Measurements from ENCODE around the gene PATL2.
"Not testable (repeated sequence)": the region's sequence is repeated elsewhere in the genome, so short reads cannot be mapped to it uniquely, and the experiment has no call there.

Gene PATL2

DNA sequence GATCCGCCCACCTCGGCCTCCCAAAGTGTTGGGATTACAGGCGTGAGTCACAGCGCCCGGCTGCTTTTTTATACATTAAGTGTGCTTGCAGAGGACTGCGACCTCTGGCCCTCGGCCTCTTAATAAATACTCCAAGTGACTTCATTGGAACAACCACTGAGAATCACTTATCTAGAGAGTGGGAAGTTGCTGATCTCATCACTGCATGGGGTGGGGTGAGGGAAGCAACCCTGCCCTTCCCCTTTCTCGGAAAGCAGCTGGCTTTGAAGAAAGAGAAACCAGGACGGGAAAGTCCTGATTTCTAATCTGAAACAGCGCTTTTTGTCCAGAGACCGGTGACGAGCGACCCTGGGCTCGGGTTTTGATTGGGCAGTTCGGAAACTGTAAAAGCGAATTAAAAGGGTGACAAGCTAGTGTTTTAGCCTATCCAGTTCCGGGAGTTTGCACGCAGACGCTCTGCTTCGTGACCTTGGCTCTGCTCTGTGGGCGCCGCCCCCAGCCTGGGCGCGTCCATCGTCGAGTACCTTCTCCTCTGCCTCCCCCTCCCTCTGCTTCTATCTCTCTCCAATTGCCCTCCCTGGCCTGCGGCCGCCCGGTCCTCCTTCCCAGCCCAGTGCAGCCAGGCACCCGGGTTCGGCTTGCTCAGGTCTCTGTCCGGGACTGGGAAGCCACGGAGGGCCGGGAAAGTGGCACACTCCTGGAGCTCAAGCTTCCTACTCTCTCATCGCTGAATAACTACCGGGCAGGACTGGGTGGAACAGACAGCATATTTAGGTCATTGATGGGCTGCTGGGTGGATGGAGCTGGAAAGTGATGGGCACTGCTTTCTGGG lies 17.7 kb upstream of the PATL2 start:
- Histone ChIP-seq H3K9me3 (ENCODE audit: control insufficient read depth, insufficient read depth, low read depth, low read length) (no peaks in the 10 kb centered on the region), H3K4me3 (ENCODE audit: low read depth, low read length) (peak overlapping the region; percentile 80), H3K4me1 (ENCODE audit: control insufficient read depth, insufficient read depth, low read length) (peaks cover 10% of the 10 kb centered on the region), H3K36me3 (ENCODE audit: control insufficient read depth, insufficient read depth, low read length) (no peaks in the 10 kb centered on the region; the same call in 1 of the 2 replicates), H3K27me3 (ENCODE audit: control insufficient read depth, insufficient read depth, low read length) (no peaks in the 10 kb centered on the region), H3K9ac (ENCODE audit: low read length) (peak overlapping the region; percentile 56), H3K27ac (ENCODE audit: low read depth, low read length) (peak overlapping the region; percentile 19; the same call in 1 of the 2 replicates)

DNA sequence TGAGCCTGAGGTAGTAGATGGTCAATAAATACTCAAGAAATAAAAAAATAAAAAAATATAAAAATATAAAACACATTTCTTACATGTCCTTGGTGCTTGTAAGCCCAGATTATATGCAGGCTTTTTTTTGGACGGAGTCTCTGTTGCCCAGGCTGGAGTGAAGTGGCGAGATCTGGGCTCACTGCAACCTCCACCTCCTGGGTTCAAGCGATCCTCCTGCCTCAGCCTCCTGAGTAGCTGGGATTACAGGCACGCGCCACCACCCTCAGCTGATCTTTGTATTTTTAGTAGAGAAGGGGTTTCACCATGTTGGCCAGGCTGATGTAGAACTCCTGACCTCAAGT lies 17.1 kb upstream of the PATL2 start:
- Histone ChIP-seq H3K4me1 (ENCODE audit: control insufficient read depth, insufficient read depth, low read length) (peaks cover 10% of the 10 kb centered on the region), H3K27ac (ENCODE audit: low read depth, low read length) (peak overlapping the region; percentile 19; the same call in 1 of the 2 replicates), H3K4me3 (ENCODE audit: low read depth, low read length) (peak overlapping the region; percentile 80), H3K9ac (ENCODE audit: low read length) (peak overlapping the region; percentile 20)
- not testable (repeated sequence) for H3K9me3 ChIP-seq (ENCODE audit: control insufficient read depth, insufficient read depth, low read depth, low read length); H3K36me3 ChIP-seq (ENCODE audit: control insufficient read depth, insufficient read depth, low read length); H3K27me3 ChIP-seq (ENCODE audit: control insufficient read depth, insufficient read depth, low read length)

GRCh38 chr15:44727485-44728231 lies 16.5 kb upstream of the PATL2 start:
- H3K27me3 ChIP-seq (ENCODE audit: control insufficient read depth, insufficient read depth, low read length) = no peaks in the 10 kb centered on the region
- H3K27ac ChIP-seq (ENCODE audit: low read depth, low read length) = no peak overlapping the region
- no peaks in the 10 kb centered on the region; the same call in 1 of the 2 replicates for H3K36me3 ChIP-seq (ENCODE audit: control insufficient read depth, insufficient read depth, low read length)
- H3K4me1 ChIP-seq (ENCODE audit: control insufficient read depth, insufficient read depth, low read length) = peaks cover 10% of the 10 kb centered on the region
- no peak overlapping the region for H3K9ac ChIP-seq (ENCODE audit: low read length)
- H3K4me3 ChIP-seq (ENCODE audit: low read depth, low read length) = peak overlapping the region; percentile 80; the same call in 1 of the 2 replicates
- no peaks in the 10 kb centered on the region for H3K9me3 ChIP-seq (ENCODE audit: control insufficient read depth, insufficient read depth, low read depth, low read length)

DNA sequence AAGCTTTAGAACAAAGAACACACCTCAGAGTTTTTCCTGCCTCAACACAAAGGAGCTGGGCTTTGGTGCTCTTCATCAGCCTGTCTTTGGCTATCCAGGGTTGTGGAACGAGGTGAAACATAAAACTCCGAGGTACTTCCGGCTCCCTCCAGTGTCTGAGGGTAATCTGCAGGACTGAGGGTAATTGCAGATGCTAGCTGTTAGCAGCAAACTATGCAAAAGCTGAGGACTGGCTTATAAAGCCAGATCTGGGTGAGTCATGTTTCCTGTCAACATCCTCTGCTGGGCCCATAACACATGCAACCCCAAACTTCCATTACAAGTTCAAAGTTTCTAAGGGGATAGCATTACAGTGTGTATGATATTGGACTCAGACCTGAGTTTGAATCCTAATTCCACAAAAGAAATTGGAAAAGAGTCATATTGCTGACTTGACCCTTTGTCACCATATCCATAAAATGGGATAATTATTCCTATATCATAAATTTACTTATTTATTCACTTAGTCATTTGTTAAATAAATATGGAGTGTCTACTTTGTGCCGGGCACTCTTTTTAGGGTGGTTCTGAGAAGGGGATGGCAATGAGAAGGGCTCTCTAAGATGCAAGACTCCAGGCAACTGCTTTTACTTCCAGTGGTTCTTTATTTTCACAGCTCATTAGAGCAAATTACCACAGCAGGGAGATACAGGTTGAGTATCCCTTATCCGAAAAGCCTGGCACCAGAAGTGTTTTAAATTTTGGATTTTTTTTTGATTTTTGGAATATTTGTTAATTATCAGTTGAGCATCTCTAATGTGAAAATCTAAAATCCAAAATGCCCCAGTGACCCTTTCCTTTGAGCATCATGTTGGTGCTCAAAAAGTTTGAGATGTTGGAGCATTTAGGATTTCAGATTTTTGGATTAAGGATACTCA lies 15.7 kb upstream of the PATL2 start:
- no peaks in the 10 kb centered on the region for H3K27me3 ChIP-seq (ENCODE audit: control insufficient read depth, insufficient read depth, low read length)
- no peaks in the 10 kb centered on the region; the same call in 1 of the 2 replicates for H3K36me3 ChIP-seq (ENCODE audit: control insufficient read depth, insufficient read depth, low read length)
- no peaks in the 10 kb centered on the region for H3K9me3 ChIP-seq (ENCODE audit: control insufficient read depth, insufficient read depth, low read depth, low read length)
- peak overlapping the region; percentile 50 for H3K27ac ChIP-seq (ENCODE audit: low read depth, low read length)
- peak overlapping the region; percentile 34 for H3K9ac ChIP-seq (ENCODE audit: low read length)
- H3K4me3 ChIP-seq (ENCODE audit: low read depth, low read length) = no peak overlapping the region
- peaks cover 10% of the 10 kb centered on the region for H3K4me1 ChIP-seq (ENCODE audit: control insufficient read depth, insufficient read depth, low read length)

DNA sequence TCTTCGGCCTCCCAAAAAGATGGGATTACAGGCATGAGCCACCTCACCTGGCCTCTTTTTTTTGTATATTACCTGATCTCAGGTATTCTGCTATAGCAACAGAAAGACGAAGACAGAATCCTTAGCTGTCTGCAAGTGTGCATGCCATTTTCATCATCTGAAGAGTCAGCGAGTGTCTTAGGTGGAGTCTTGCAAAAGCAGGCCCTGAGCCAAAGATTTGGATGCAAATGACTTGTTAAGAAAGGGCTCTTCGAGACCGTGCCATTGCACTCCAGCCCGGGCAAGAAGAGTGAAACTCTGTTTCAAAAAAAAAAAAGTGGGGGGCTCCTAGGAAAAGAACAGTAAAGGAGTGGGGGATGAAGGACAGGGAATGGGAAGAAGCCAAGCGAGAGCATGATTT lies 15.0 kb upstream of the PATL2 start:
- no peaks in the 10 kb centered on the region for H3K36me3 ChIP-seq (ENCODE audit: control insufficient read depth, insufficient read depth, low read length)
- no peak overlapping the region for H3K4me3 ChIP-seq (ENCODE audit: low read depth, low read length)
- H3K27ac ChIP-seq (ENCODE audit: low read depth, low read length) = peak overlapping the region; percentile 50
- H3K9ac ChIP-seq (ENCODE audit: low read length) = peak overlapping the region; percentile 34
- no peaks in the 10 kb centered on the region for H3K27me3 ChIP-seq (ENCODE audit: control insufficient read depth, insufficient read depth, low read length)
- H3K9me3 ChIP-seq (ENCODE audit: control insufficient read depth, insufficient read depth, low read depth, low read length) = no peaks in the 10 kb centered on the region
- peaks cover 10% of the 10 kb centered on the region for H3K4me1 ChIP-seq (ENCODE audit: control insufficient read depth, insufficient read depth, low read length)

DNA sequence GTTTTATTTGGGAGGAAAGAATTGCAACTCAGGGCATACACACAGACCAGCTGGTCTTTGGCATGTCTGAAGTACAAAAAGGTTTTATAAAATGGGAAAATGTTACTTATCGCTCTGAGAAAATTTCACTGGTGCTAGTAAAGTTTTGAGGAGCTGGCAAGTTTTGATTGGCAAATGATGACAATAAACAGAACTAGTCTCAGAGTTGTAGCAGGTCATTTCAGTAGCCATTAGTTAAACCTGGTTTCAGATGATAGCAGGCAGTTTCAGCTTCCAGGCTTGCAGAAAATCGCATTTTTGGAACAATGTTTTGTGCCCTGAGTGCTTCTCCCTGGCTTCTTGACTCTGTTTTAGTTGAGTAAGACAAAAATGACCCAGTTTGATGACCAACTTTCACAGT lies 10.9 kb upstream of the PATL2 start:
- H3K36me3 ChIP-seq (ENCODE audit: control insufficient read depth, insufficient read depth, low read length) = peaks cover 7% of the 10 kb centered on the region
- H3K4me1 ChIP-seq (ENCODE audit: control insufficient read depth, insufficient read depth, low read length) = peaks cover 10% of the 10 kb centered on the region
- H3K27me3 ChIP-seq (ENCODE audit: control insufficient read depth, insufficient read depth, low read length) = no peaks in the 10 kb centered on the region
- no peak overlapping the region for H3K4me3 ChIP-seq (ENCODE audit: low read depth, low read length)
- no peak overlapping the region for H3K27ac ChIP-seq (ENCODE audit: low read depth, low read length)
- H3K9me3 ChIP-seq (ENCODE audit: control insufficient read depth, insufficient read depth, low read depth, low read length) = no peaks in the 10 kb centered on the region
- H3K9ac ChIP-seq (ENCODE audit: low read length) = no peak overlapping the region

DNA sequence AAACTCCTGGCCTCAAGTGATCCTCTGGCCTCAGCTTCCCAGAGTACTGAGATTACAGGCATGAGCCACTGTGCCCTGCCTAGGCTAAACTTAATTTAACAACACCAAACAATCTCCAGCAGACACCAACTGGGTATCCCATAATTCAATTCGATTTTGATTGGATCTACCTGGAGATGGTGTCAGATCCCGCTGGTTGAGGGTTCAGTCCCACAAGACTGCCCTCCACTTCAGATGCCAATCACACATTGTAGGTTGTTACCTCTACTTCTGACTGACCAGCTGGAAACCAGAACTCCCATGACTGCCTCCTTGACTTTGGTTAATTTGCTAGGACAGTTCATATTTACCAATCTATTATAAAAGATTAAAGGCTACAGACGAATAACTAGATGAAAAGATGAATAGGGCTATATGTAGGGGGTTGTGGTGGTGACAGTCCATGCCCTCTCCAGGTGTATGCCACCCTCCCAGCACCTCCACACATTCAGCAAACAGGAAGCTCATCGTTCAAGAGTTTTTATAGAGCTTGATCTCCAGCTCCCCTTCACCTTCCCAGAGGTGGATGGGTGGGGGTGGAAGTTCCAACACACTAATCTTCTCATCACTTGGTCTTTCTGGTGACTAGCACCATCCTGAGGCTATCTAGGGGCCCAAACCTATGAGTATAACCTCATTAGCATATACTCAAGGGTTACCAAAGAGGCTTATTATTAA lies 9.5 kb upstream of the PATL2 start:
- H3K9me3 ChIP-seq (ENCODE audit: control insufficient read depth, insufficient read depth, low read depth, low read length) = no peaks in the 10 kb centered on the region
- H3K4me1 ChIP-seq (ENCODE audit: control insufficient read depth, insufficient read depth, low read length) = no peaks in the 10 kb centered on the region
- no peak overlapping the region for H3K9ac ChIP-seq (ENCODE audit: low read length)
- H3K4me3 ChIP-seq (ENCODE audit: low read depth, low read length) = no peak overlapping the region
- H3K27me3 ChIP-seq (ENCODE audit: control insufficient read depth, insufficient read depth, low read length) = no peaks in the 10 kb centered on the region
- H3K36me3 ChIP-seq (ENCODE audit: control insufficient read depth, insufficient read depth, low read length) = peaks cover 21% of the 10 kb centered on the region
- no peak overlapping the region for H3K27ac ChIP-seq (ENCODE audit: low read depth, low read length)

DNA sequence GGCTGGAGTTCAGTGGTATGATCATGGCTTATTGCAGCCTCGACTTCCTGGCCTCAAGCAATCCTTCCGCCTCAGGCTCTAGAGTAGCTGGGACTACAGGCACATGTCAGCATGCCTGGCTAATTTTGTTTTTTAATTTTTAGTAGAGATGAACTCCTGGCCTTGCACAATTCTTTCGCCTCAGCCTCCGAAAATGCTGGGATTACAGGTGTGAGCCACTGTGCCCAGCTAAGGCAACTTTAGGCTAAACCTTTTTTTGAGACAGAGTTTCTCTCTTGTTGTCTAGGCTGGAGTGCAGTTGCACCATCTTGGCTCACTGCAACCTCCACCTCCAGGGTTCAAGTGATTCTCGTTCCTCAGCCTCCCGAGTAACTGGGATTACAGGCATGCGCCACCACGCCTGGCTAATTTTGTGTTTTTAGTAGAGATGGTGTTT lies 8.9 kb upstream of the PATL2 start:
- H3K9ac ChIP-seq (ENCODE audit: low read length); H3K9me3 ChIP-seq (ENCODE audit: control insufficient read depth, insufficient read depth, low read depth, low read length); H3K27ac ChIP-seq (ENCODE audit: low read depth, low read length); H3K4me3 ChIP-seq (ENCODE audit: low read depth, low read length); H3K4me1 ChIP-seq (ENCODE audit: control insufficient read depth, insufficient read depth, low read length); H3K27me3 ChIP-seq (ENCODE audit: control insufficient read depth, insufficient read depth, low read length): not testable (repeated sequence)
- peaks cover 27% of the 10 kb centered on the region for H3K36me3 ChIP-seq (ENCODE audit: control insufficient read depth, insufficient read depth, low read length)

GRCh38 chr15:44719293-44719999 lies 8.3 kb upstream of the PATL2 start:
- H3K9ac ChIP-seq (ENCODE audit: low read length) = no peak overlapping the region
- H3K36me3 ChIP-seq (ENCODE audit: control insufficient read depth, insufficient read depth, low read length) = peaks cover 27% of the 10 kb centered on the region
- H3K27me3 ChIP-seq (ENCODE audit: control insufficient read depth, insufficient read depth, low read length) = no peaks in the 10 kb centered on the region
- H3K9me3 ChIP-seq (ENCODE audit: control insufficient read depth, insufficient read depth, low read depth, low read length) = no peaks in the 10 kb centered on the region
- H3K27ac ChIP-seq (ENCODE audit: low read depth, low read length) = no peak overlapping the region
- no peaks in the 10 kb centered on the region for H3K4me1 ChIP-seq (ENCODE audit: control insufficient read depth, insufficient read depth, low read length)
- no peak overlapping the region for H3K4me3 ChIP-seq (ENCODE audit: low read depth, low read length)

DNA sequence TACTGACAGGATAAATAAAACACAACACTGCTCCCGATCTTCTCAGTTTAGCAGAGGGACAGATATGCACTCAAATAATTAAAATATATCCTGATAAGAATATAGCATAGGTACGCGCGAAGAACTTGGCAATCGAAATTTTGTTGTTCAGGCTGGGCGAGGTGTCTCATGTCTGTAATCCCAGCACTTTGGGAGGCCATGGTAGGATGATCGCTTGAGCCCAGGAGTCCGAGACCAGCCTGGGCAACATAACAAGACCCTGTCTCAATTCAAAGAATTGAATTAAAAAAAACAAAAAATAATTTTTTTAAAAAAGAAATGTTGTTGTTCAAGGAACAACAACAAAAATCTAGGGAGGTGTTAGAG lies 7.8 kb upstream of the PATL2 start:
- H3K27me3 ChIP-seq (ENCODE audit: control insufficient read depth, insufficient read depth, low read length) = no peaks in the 10 kb centered on the region
- no peak overlapping the region for H3K9ac ChIP-seq (ENCODE audit: low read length)
- H3K9me3 ChIP-seq (ENCODE audit: control insufficient read depth, insufficient read depth, low read depth, low read length) = no peaks in the 10 kb centered on the region
- H3K4me1 ChIP-seq (ENCODE audit: control insufficient read depth, insufficient read depth, low read length) = no peaks in the 10 kb centered on the region
- H3K4me3 ChIP-seq (ENCODE audit: low read depth, low read length) = no peak overlapping the region
- no peak overlapping the region for H3K27ac ChIP-seq (ENCODE audit: low read depth, low read length)
- peaks cover 27% of the 10 kb centered on the region for H3K36me3 ChIP-seq (ENCODE audit: control insufficient read depth, insufficient read depth, low read length)

Measured in HUES6 (cell line).